Measurements from ENCODE around the gene TNN. TPM values are rescaled to one million over a fixed set of nuclear protein-coding genes. Genes with fewer than 3 reads are reported as not detected.

The TNN gene
- polyA plus RNA-seq, 1 donor (not counting 4 experiments of a cell fraction or from before 2014, with no cell fraction given) = not detected

- peaks cover 74% of the 10 kb centered on the region for H3K79me2 ChIP-seq (ENCODE audit: control insufficient read depth, insufficient read depth, low read length)
- TF ChIP-seq EZH2 (IDR thresholded peaks at IDR 0.05; ENCODE audit: low read length) (no peak), CTCF (optimal IDR thresholded peaks at IDR 0.05 in 1 of 3, IDR thresholded peaks at IDR 0.05 in 1 of 3, conservative IDR thresholded peaks at IDR 0.05 in 1 of 3; ENCODE audit: extremely low read depth in 1 of 3, insufficient read depth in 2 of 3, low read length in 3 of 3) (no peak)
- FAIRE-seq (no peak), DNase-seq (ENCODE audit: low read depth, low spot score) (no peak)
- no peak overlapping the region for H2AFZ ChIP-seq (ENCODE audit: control insufficient read depth, low read length)
- peaks cover 41% of the 10 kb centered on the region for H3K4me1 ChIP-seq (ENCODE audit: control insufficient read depth, extremely low read depth, insufficient read depth, low read length)
- H3K36me3 ChIP-seq (ENCODE audit: control insufficient read depth in 2 of 2, extremely low read depth in 1 of 2, insufficient read depth in 2 of 2, low read length in 2 of 2) = peaks cover 17 to 25% of the 10 kb centered on the region in 2 experiments
- no peak overlapping the region for H3K4me2 ChIP-seq (ENCODE audit: control insufficient read depth, extremely low read depth, insufficient read depth, low read depth, low read length)
- no peaks in the 10 kb centered on the region for H3K9me1 ChIP-seq (ENCODE audit: control insufficient read depth, extremely low read depth, insufficient read depth, low read length)
- no peak overlapping the region for H3K27ac ChIP-seq (ENCODE audit: control insufficient read depth, insufficient read depth, low read length)
- H3K9me3 ChIP-seq (ENCODE audit: control insufficient read depth, low read depth, low read length) = no peaks in the 10 kb centered on the region
- no peaks in the 10 kb centered on the region for H3K27me3 ChIP-seq (ENCODE audit: control insufficient read depth, extremely low read depth, insufficient read depth, low read length)
- no peak overlapping the region for H3K4me3 ChIP-seq (ENCODE audit: control insufficient read depth in 2 of 3, extremely low read depth in 1 of 3, insufficient read depth in 2 of 3, low read depth in 1 of 3, low read length in 3 of 3)
- no peak overlapping the region for H3K9ac ChIP-seq (ENCODE audit: control insufficient read depth, extremely low read depth, insufficient read depth, low read length)
- no peaks in the 10 kb centered on the region for H4K20me1 ChIP-seq (ENCODE audit: control insufficient read depth, extremely low read depth, insufficient read depth, low read length)
- dilution Hi-C loops (cut with MboI; ENCODE audit: extremely low pct_ligation_motif_present, low sequenced_read_pairs) = no loop called here
These were observed 108.6 kb downstream of the TNN start for GRCh38 chr1:175176246-175176645.

- DNase-seq (ENCODE audit: low read depth, low spot score) = no peak
- Histone ChIP-seq H2AFZ (ENCODE audit: control insufficient read depth, low read length) (no peak overlapping the region), H3K9ac (ENCODE audit: control insufficient read depth, extremely low read depth, insufficient read depth, low read length) (no peak overlapping the region), H3K4me2 (ENCODE audit: control insufficient read depth, extremely low read depth, insufficient read depth, low read depth, low read length) (no peak overlapping the region), H3K36me3 (ENCODE audit: control insufficient read depth in 2 of 2, extremely low read depth in 1 of 2, insufficient read depth in 2 of 2, low read length in 2 of 2) (peaks cover 15 to 25% of the 10 kb centered on the region in 2 experiments), H3K27me3 (ENCODE audit: control insufficient read depth, extremely low read depth, insufficient read depth, low read length) (no peaks in the 10 kb centered on the region), H4K20me1 (ENCODE audit: control insufficient read depth, extremely low read depth, insufficient read depth, low read length) (no peaks in the 10 kb centered on the region), H3K9me3 (ENCODE audit: control insufficient read depth, low read depth, low read length) (no peaks in the 10 kb centered on the region), H3K4me3 (ENCODE audit: control insufficient read depth in 2 of 3, extremely low read depth in 1 of 3, insufficient read depth in 2 of 3, low read depth in 1 of 3, low read length in 3 of 3) (no peak overlapping the region), H3K79me2 (ENCODE audit: control insufficient read depth, insufficient read depth, low read length) (peaks cover 77% of the 10 kb centered on the region), H3K27ac (ENCODE audit: control insufficient read depth, insufficient read depth, low read length) (no peak overlapping the region), H3K4me1 (ENCODE audit: control insufficient read depth, extremely low read depth, insufficient read depth, low read length) (peaks cover 49% of the 10 kb centered on the region), H3K9me1 (ENCODE audit: control insufficient read depth, extremely low read depth, insufficient read depth, low read length) (no peaks in the 10 kb centered on the region)
- TF ChIP-seq EZH2 (IDR thresholded peaks at IDR 0.05; ENCODE audit: low read length) (no peak), CTCF (optimal IDR thresholded peaks at IDR 0.05 in 1 of 3, IDR thresholded peaks at IDR 0.05 in 1 of 3, conservative IDR thresholded peaks at IDR 0.05 in 1 of 3; ENCODE audit: extremely low read depth in 1 of 3, insufficient read depth in 2 of 3, low read length in 3 of 3) (no peak)
- no peak for FAIRE-seq
- dilution Hi-C loops (cut with MboI; ENCODE audit: extremely low pct_ligation_motif_present, low sequenced_read_pairs) = no loop called here
These were observed 110.4 kb downstream of the TNN start for GRCh38 chr1:175178056-175178455.

Measured in keratinocyte (primary cell).